MM.1S (cell line): ENCODE results near the gene PRMT9.

Source experiments
- EZH2 ChIP-seq: fragments of 300-600 bp; sonication (generic); optimal IDR thresholded peaks from 2 replicates; pipeline ENCODE3; 2017; ENCODE audit warnings: low read depth, mild to moderate bottlenecking, antibody characterized with exemption, low read length, mixed read lengths
- TF ChIP-seq, protein P1 (sequence below): fragments of 300-600 bp; sonication (generic); IDR thresholded peaks from 2 replicates; pipeline ENCODE4 v1.5.1; 2016; ENCODE audit warnings: antibody characterized with exemption, low read length, mixed read lengths

DNA sequence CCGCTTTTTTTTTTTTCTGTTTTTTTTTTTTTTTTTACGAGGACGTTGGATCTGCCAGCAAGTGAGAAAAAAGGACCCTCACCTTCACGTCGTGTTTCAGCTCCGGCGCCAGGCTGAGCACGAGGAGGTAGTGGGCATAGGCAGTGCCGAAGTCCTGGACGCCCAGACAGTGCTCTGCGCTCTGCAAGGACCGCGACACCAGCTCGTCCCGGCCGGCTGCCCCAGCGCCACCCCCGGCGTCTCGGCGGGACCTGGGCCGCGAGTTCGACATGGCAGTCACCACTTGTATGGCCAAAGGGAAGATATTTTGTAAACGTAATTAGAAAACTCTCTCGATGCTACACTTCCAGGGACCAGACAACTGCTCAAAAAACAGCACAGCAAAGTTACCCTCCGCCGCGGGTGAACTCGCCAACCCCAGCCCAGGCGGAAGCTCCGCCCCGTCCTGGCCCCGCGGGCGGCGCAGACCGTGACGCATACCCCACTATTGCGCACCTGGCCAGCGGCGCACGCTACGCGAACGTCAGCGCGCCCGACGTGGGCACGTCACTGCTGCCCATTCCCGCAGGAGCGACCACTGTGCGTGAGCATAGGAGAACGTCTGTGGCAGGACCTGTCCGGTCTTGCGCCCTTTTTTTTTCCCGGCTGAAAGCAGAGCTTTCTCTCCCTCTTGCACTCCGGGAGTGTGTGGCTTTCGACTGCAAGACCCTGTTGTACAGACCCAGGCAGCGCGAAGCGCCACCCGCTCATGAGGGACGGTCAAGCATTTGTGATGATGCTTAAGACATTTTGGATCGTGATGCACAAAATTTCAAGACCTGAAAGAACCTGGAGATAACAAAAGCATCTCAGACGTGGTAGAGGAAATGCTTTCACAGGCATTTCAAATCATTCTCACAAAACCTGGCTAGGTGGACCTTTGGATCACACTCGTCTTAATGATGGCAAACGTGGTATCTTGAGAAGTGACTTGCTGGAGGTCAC, at the start of gene PRMT9:
- TF ChIP-seq, protein P1, sequence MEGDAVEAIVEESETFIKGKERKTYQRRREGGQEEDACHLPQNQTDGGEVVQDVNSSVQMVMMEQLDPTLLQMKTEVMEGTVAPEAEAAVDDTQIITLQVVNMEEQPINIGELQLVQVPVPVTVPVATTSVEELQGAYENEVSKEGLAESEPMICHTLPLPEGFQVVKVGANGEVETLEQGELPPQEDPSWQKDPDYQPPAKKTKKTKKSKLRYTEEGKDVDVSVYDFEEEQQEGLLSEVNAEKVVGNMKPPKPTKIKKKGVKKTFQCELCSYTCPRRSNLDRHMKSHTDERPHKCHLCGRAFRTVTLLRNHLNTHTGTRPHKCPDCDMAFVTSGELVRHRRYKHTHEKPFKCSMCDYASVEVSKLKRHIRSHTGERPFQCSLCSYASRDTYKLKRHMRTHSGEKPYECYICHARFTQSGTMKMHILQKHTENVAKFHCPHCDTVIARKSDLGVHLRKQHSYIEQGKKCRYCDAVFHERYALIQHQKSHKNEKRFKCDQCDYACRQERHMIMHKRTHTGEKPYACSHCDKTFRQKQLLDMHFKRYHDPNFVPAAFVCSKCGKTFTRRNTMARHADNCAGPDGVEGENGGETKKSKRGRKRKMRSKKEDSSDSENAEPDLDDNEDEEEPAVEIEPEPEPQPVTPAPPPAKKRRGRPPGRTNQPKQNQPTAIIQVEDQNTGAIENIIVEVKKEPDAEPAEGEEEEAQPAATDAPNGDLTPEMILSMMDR: no peak
- TF ChIP-seq EZH2: no peak
